Measurements from ENCODE around the gene LGALS7B.

DNA sequence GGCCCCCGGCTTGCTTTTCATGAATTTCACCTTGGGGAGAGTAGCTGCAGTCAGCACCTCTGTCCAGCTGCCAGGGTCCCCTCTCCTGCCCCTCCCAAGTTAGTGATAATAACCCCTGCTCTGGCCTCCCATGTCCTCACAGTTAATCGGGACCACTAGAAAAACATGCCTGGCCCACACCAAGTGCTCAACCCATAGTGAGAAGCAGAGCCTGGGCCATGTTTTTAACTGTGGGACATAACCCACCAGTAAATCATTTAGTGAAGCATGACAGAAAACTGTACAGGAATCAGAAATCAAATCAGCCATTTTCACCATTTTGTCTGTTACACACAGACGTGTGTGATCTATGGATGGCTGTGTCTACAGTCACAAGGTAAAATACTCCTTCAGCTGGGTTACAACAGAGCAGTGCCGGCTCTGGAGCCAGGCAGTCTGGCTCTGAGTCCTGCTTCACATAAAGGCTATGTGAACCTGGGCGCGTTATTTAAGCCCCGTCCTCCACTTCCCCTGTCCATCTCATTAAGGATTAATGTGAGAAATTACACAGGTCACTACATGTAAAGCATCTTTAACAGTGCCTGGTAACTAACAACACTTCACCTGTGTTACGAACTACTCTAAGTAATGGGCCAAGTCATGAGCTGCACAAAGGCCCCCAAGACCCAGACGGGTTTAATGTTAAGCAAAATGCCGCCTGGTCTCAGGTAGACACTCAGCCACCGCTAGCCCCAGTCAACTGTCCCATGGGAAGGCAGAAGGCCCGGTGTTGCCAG is 50.2 kb downstream of the LGALS7B start:
- TF ChIP-seq, protein P1, sequence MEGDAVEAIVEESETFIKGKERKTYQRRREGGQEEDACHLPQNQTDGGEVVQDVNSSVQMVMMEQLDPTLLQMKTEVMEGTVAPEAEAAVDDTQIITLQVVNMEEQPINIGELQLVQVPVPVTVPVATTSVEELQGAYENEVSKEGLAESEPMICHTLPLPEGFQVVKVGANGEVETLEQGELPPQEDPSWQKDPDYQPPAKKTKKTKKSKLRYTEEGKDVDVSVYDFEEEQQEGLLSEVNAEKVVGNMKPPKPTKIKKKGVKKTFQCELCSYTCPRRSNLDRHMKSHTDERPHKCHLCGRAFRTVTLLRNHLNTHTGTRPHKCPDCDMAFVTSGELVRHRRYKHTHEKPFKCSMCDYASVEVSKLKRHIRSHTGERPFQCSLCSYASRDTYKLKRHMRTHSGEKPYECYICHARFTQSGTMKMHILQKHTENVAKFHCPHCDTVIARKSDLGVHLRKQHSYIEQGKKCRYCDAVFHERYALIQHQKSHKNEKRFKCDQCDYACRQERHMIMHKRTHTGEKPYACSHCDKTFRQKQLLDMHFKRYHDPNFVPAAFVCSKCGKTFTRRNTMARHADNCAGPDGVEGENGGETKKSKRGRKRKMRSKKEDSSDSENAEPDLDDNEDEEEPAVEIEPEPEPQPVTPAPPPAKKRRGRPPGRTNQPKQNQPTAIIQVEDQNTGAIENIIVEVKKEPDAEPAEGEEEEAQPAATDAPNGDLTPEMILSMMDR (tag by site-specific recombination; IDR thresholded peaks at IDR 0.05): no peak
- TF ChIP-seq ZNF76 (tag by site-specific recombination; IDR thresholded peaks at IDR 0.05; ENCODE audit: borderline replicate concordance, low read depth) (no peak), ZNF138 (tag by site-specific recombination; IDR thresholded peaks at IDR 0.05; ENCODE audit: borderline replicate concordance) (no peak), ZNF341 (tag by site-specific recombination; IDR thresholded peaks at IDR 0.05; ENCODE audit: low read depth) (no peak), ZSCAN16 (tag by site-specific recombination; IDR thresholded peaks at IDR 0.05) (no peak), REPIN1 (tag by site-specific recombination; IDR thresholded peaks at IDR 0.05; ENCODE audit: low read depth) (no peak)
- TF ChIP-seq, protein P2, sequence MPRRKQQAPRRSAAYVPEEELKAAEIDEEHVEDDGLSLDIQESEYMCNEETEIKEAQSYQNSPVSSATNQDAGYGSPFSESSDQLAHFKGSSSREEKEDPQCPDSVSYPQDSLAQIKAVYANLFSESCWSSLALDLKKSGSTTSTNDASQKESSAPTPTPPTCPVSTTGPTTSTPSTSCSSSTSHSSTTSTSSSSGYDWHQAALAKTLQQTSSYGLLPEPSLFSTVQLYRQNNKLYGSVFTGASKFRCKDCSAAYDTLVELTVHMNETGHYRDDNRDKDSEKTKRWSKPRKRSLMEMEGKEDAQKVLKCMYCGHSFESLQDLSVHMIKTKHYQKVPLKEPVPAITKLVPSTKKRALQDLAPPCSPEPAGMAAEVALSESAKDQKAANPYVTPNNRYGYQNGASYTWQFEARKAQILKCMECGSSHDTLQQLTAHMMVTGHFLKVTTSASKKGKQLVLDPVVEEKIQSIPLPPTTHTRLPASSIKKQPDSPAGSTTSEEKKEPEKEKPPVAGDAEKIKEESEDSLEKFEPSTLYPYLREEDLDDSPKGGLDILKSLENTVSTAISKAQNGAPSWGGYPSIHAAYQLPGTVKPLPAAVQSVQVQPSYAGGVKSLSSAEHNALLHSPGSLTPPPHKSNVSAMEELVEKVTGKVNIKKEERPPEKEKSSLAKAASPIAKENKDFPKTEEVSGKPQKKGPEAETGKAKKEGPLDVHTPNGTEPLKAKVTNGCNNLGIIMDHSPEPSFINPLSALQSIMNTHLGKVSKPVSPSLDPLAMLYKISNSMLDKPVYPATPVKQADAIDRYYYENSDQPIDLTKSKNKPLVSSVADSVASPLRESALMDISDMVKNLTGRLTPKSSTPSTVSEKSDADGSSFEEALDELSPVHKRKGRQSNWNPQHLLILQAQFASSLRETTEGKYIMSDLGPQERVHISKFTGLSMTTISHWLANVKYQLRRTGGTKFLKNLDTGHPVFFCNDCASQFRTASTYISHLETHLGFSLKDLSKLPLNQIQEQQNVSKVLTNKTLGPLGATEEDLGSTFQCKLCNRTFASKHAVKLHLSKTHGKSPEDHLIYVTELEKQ (tag by site-specific recombination; IDR thresholded peaks at IDR 0.05; ENCODE audit: borderline replicate concordance): no peak
- TF ChIP-seq, protein P3, sequence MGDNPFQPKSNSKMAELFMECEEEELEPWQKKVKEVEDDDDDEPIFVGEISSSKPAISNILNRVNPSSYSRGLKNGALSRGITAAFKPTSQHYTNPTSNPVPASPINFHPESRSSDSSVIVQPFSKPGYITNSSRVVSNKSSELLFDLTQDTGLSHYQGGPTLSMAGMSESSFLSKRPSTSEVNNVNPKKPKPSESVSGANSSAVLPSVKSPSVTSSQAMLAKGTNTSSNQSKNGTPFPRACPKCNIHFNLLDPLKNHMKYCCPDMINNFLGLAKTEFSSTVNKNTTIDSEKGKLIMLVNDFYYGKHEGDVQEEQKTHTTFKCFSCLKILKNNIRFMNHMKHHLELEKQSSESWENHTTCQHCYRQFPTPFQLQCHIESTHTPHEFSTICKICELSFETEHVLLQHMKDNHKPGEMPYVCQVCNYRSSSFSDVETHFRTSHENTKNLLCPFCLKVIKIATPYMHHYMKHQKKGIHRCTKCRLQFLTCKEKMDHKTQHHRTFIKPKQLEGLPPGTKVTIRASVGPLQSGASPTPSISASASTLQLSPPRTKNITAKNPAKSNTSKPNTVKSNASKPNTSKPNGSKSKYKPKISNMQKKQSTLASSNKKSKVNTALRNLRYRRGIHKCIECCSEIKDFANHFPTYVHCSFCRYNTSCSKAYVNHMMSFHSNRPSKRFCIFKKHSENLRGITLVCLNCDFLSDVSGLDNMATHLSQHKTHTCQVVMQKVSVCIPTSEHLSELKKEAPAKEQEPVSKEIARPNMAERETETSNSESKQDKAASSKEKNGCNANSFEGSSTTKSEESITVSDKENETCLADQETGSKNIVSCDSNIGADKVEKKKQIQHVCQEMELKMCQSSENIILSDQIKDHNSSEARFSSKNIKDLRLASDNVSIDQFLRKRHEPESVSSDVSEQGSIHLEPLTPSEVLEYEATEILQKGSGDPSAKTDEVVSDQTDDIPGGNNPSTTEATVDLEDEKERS (tag by site-specific recombination; IDR thresholded peaks at IDR 0.05): no peak
